Measurements from ENCODE around the gene SHISA9. TPM values are rescaled to one million over a fixed set of nuclear protein-coding genes. Genes with fewer than 3 reads are reported as not detected.

Gene SHISA9
- total RNA-seq, 4 donors from 2014 or later = 2.0 to 6.3 (median 3.5) TPM

GRCh38 chr16:13103831-13104530 lies 202.6 kb downstream of the SHISA9 start:
- Histone ChIP-seq H3K36me3 (no peaks in the 10 kb centered on the region), H3K4me1 (no peaks in the 10 kb centered on the region), H3K9me3 (peaks cover 0 to 13% (median 1%) of the 10 kb centered on the region in 4 donors), H3K27me3 (no peaks in the 10 kb centered on the region), H3K4me3 (no peak overlapping the region), H3K27ac (no peak overlapping the region)
- TF ChIP-seq EP300 (IDR thresholded peaks at IDR 0.05) (no peak), POLR2A (IDR thresholded peaks at IDR 0.05) (no peak), CTCF (IDR thresholded peaks at IDR 0.05) (no peak)
- no peak for DNase-seq (ENCODE audit: low spot score in 2 of 2)
- WGBS, 2 donors = 92 to 95% methylated on average over 6 of the region's 6 CpGs

DNA sequence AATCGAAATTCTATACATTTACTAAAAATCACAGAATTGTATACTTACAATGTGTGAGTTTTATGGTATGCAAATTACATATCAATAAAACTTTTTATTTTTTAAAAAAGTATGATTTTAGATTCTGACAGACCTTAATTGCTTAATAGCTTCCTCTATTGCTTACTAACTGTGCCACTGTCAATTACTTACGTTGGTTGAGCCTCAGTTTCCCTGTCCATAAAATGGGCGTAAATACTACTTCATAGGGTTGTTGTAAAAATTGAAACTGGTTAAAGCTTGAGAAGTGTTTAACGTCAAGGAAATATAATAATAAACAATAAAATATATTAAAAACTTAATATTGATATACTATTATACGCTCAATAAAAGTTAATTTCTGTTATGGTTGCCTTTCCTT lies 203.4 kb downstream of the SHISA9 start:
- Histone ChIP-seq H3K9me3 (peaks cover 0 to 13% (median 1%) of the 10 kb centered on the region in 4 donors), H3K36me3 (no peaks in the 10 kb centered on the region)

DNA sequence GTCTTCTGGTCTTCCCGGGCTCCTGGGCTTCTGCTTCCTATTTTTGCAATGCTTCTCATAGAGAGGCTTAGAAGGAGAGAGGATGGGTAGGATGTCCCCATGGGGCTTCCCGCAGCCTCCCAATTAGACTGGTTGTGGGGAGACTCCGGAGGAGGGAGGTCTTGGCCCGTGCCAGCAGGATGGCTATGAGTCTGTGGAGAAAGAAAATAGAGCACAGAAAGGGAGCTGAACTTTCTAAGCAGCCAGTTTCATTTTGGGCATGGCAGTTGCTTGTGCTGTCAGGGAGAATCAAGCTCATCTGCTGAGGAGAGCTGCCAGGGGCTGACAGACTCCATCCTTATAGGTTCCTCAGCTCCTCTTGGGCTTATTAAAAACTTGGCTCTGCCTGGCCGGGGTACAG lies 204.0 kb downstream of the SHISA9 start:
- no peaks in the 10 kb centered on the region for H3K36me3 ChIP-seq
- no peaks in the 10 kb centered on the region for H3K27me3 ChIP-seq
- no peak overlapping the region for H3K27ac ChIP-seq
- 93% methylated on average over 5 of the region's 5 CpGs for WGBS, 2 donors
- TF ChIP-seq POLR2A (IDR thresholded peaks at IDR 0.05) (no peak), EP300 (IDR thresholded peaks at IDR 0.05) (no peak), CTCF (IDR thresholded peaks at IDR 0.05) (no peak)
- DNase-seq (ENCODE audit: low spot score in 2 of 2) = no peak
- H3K9me3 ChIP-seq = peaks cover 0 to 13% (median 1%) of the 10 kb centered on the region in 4 donors
- peaks cover 0 to 5% (median 0%) of the 10 kb centered on the region in 4 donors for H3K4me1 ChIP-seq
- no peak overlapping the region for H3K4me3 ChIP-seq

More for the DNA sequence above, 203.4 kb downstream of the SHISA9 start:
- Histone ChIP-seq H3K4me1 (no peaks in the 10 kb centered on the region), H3K27me3 (no peaks in the 10 kb centered on the region), H3K4me3 (no peak overlapping the region), H3K27ac (no peak overlapping the region)
- WGBS, 2 donors = 77 to 80% methylated on average over 5 of the region's 5 CpGs
- TF ChIP-seq CTCF (IDR thresholded peaks at IDR 0.05) (no peak), EP300 (IDR thresholded peaks at IDR 0.05) (no peak), POLR2A (IDR thresholded peaks at IDR 0.05) (no peak)
- DNase-seq (ENCODE audit: low spot score in 2 of 2) = no peak

DNA sequence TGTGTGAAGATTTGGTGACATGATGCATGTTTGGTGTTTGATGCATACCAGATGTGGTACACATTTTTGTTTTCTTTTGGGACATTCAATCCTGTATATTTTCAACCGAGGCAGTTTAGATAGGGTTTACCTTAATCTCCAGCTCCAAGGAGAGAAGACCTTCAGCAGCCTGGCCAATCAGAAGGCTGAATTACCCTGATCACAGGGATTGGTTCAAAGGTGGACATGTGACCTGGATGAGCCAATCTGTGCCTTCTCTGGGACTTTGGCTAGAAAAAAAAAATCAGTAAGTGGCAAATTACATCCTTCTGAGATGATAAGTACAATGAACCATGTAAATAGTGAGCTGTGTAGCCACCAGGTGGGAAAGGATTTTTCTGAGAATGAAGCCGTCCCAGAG lies 205.1 kb downstream of the SHISA9 start:
- 83 to 91% methylated on average over 2 of the region's 2 CpGs for WGBS, 2 donors

More for the DNA sequence above, 205.1 kb downstream of the SHISA9 start:
- no peak overlapping the region for H3K4me3 ChIP-seq
- no peak overlapping the region for H3K27ac ChIP-seq
- no peaks in the 10 kb centered on the region for H3K27me3 ChIP-seq
- TF ChIP-seq EP300 (IDR thresholded peaks at IDR 0.05) = no peak
- no peak for TF ChIP-seq POLR2A (IDR thresholded peaks at IDR 0.05)
- no peak for TF ChIP-seq CTCF (IDR thresholded peaks at IDR 0.05)
- H3K36me3 ChIP-seq = no peaks in the 10 kb centered on the region
- H3K9me3 ChIP-seq = peaks cover 0 to 13% (median 1%) of the 10 kb centered on the region in 4 donors
- peaks cover 0 to 6% (median 0%) of the 10 kb centered on the region in 4 donors for H3K4me1 ChIP-seq
- DNase-seq (ENCODE audit: low spot score in 2 of 2) = no peak
